Muscle layer of colon (tissue), 2 donors: ENCODE data around the gene EME2.

ENCODE experiments used
- H3K27ac ChIP-seq: one replicate; pipeline ENCODE4 v1.7.0; 2013; ENCODE audit warnings: low read depth, mild to moderate bottlenecking, low read length, moderate library complexity
- H3K27me3 ChIP-seq, 2 donors: one replicate each; pipeline ENCODE4 v1.7.0; 2013; ENCODE audit warnings: low read length in 2 of 2, mild to moderate bottlenecking in 2 of 2; ENCODE audit not compliant: insufficient read depth in 2 of 2, control insufficient read depth in 1 of 2
- H3K36me3 ChIP-seq: one replicate; pipeline ENCODE4 v1.7.0; 2013; ENCODE audit warnings: mild to moderate bottlenecking, low read length; ENCODE audit not compliant: insufficient read depth
- H3K4me1 ChIP-seq: one replicate; pipeline ENCODE4 v1.7.0; 2013; ENCODE audit warnings: mild to moderate bottlenecking, low read length; ENCODE audit not compliant: insufficient read depth
- H3K4me3 ChIP-seq, 2 donors: one replicate each; pipeline ENCODE4 v1.7.0; 2013; ENCODE audit warnings: low read length in 2 of 2, low read depth in 1 of 2, mild to moderate bottlenecking in 1 of 2, moderate library complexity in 1 of 2
- H3K9ac ChIP-seq: one replicate; pipeline ENCODE4 v1.7.0; 2013; ENCODE audit warnings: low read length
- H3K9me3 ChIP-seq: one replicate; pipeline ENCODE4 v1.7.0; 2013; ENCODE audit warnings: mild to moderate bottlenecking, low read length
- donor health status: abdominal sarcoma.
- donor health status: Adenocarcinoma of cecum.

EME2 gene

DNA sequence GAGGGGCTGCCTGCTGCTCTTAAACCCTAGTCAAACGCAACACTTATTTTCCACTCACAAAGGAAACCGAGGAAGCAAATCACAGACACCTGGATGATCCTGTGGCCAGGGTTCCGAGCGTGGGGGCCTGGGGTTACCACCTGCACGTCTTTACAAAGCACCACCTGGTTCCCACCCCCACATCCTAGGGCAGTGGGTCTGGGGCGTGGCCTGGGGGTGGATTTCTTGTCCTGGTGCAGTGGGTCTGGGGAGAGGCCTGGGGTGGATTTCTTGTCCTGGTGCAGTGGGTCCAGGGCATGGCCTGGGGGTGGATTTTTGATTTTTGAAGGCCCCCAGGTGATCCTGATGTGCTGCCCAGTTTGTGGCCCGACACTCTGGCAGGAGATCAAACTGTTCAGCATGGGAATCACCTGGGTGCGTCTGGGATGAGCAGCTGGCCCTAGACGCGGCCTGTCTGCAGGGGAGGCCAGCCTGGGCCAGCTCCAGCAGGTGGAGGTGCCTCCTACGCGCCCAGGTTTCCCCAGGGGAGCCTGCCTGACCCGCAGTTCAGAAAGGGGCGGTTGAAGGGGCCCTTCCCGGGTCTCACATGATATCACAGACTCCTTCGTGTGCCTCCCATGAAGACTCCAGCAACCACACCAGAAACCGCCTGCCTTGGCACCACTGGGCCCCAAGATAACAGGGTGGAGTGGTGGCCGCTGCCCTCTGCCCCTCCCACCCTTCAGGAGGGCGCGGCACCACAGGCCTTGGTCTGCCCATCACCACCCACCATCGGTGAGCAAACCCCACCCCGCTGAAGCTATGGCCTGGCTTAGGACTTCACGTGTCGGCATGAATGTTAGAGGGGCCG, 47.7 kb downstream of the EME2 start:
- Histone ChIP-seq H3K36me3 (peaks cover 45% of the 10 kb centered on the region), H3K4me3 (no peak overlapping the region), H3K27ac (no peak overlapping the region), H3K27me3 (no peaks in the 10 kb centered on the region), H3K9ac (no peak overlapping the region), H3K9me3 (no peaks in the 10 kb centered on the region), H3K4me1 (peaks cover 16% of the 10 kb centered on the region)

DNA sequence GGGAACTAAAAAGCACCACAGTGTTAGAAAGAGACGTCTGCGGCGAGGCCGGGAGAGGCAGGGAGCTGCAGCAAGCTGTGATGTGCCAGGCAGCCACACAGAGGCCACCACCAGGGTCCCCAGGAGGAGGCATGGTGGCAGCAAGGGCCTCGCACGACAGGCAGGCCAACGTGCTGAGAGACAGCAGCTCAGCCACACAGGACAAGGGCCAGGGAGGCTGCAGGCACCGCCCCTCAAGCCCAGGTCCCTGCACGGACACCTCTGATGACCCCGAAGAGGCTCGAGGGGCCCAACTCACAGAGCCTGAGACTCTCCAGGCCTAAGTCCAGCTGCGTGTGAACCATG, 48.3 kb downstream of the EME2 start:
- Histone ChIP-seq H3K4me1 (peaks cover 22% of the 10 kb centered on the region), H3K27me3 (no peaks in the 10 kb centered on the region), H3K27ac (no peak overlapping the region), H3K9me3 (no peaks in the 10 kb centered on the region), H3K9ac (no peak overlapping the region), H3K4me3 (no peak overlapping the region), H3K36me3 (peaks cover 45% of the 10 kb centered on the region)

GRCh38 chr16:1821861-1822611, 49.4 kb downstream of the EME2 start:
- Histone ChIP-seq H3K9ac (no peak overlapping the region), H3K9me3 (no peaks in the 10 kb centered on the region), H3K36me3 (peaks cover 38% of the 10 kb centered on the region), H3K4me1 (peaks cover 22% of the 10 kb centered on the region), H3K27me3 (no peaks in the 10 kb centered on the region), H3K4me3 (no peak overlapping the region), H3K27ac (no peak overlapping the region)

DNA sequence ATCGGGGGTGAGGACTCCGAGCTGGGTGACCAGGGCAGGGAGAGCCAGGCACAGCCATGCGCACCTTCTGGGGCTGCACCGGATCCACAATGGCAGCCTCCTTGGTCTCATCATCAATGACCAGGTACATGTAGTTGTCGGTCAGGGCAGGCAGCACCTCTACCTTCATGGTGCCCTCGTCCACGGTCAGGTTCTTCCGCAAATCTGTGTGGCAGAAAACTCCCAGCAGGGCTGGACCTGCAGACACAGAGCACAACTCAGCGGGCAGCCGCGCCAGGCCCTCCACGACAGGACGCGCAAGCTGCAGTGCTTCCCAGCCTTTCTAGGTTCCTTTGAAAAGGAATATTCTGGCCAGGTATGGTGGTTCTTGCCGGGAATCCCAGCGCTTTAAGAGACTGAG, 50.2 kb downstream of the EME2 start:
- Histone ChIP-seq H3K4me1 (peaks cover 25% of the 10 kb centered on the region), H3K36me3 (peaks cover 38% of the 10 kb centered on the region), H3K27me3 (no peaks in the 10 kb centered on the region), H3K9ac (no peak overlapping the region), H3K9me3 (no peaks in the 10 kb centered on the region), H3K27ac (no peak overlapping the region), H3K4me3 (no peak overlapping the region)

DNA sequence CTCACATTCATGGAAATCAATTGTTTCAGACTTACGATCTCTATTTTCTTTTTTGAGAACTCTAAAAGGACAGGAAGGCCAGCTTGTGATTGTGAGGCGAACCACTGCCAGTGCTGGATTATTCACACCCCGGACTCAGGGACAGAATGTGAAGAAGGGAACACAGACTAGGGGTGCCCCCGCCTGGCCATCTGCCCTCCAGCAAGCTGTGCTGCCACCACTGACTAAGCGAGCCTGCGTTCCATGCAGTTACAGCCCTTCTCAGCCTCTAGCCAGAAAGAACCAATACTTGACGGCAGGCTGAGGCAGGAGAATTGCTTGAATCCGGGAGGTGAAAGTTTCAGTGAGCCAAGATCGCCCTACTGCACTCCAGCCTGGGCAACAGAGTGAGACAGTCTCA, 51.2 kb downstream of the EME2 start:
- peaks cover 38% of the 10 kb centered on the region for H3K36me3 ChIP-seq
- no peak overlapping the region for H3K27ac ChIP-seq
- H3K4me3 ChIP-seq: no peak overlapping the region
- no peaks in the 10 kb centered on the region for H3K9me3 ChIP-seq
- H3K4me1 ChIP-seq: peaks cover 35% of the 10 kb centered on the region
- H3K27me3 ChIP-seq: no peaks in the 10 kb centered on the region
- no peak overlapping the region for H3K9ac ChIP-seq

DNA sequence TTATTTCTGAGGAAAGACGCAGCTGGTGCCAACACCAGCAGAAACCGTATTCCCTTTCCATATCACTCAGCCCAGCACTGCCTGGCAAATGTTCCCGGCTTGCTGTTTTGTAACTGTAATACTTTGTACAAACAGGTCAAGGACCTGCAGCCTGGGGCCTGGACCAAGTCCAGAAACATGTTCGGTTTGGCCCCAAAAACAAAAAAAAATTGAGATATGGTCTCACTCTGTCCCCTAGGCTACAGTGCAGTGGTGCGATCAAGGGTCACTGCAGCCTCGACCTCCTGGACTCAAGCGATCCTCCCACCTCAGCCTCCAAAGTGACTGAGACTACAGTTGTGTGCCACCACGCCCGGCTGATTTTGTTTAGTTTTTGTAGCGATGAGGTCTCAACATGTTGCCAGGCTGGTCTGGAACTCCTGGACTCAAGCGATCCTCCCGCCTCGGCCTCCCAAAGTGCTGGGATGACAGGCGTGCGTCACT, 52.8 kb downstream of the EME2 start:
- no peaks in the 10 kb centered on the region for H3K9me3 ChIP-seq
- peaks cover 29% of the 10 kb centered on the region for H3K36me3 ChIP-seq
- no peak overlapping the region for H3K27ac ChIP-seq
- no peaks in the 10 kb centered on the region for H3K27me3 ChIP-seq
- peak overlapping the region; percentile 66 to 75 for H3K4me3 ChIP-seq
- H3K9ac ChIP-seq: peak overlapping the region; percentile 44
- peaks cover 42% of the 10 kb centered on the region for H3K4me1 ChIP-seq
